GM19240 (cell line): ENCODE measurements around the gene UBE2D2.
"Not testable (repeated sequence)": the region's sequence is repeated elsewhere in the genome, so short reads cannot be mapped to it uniquely, and the experiment has no call there.

Experiments used
- DNase-seq: peaks from one replicate; pipeline ENCODE4 v3.0.0; 2011; ENCODE audit warnings: low spot score; ENCODE audit not compliant: insufficient read length

Gene UBE2D2

GRCh38 chr5:139582181-139582580 is 21.0 kb downstream of the UBE2D2 start:
- DNase-seq = not testable (repeated sequence)

- no peak for DNase-seq
These were observed 23.0 kb downstream of the UBE2D2 start for GRCh38 chr5:139584137-139584536.

GRCh38 chr5:139588116-139588515 is 27.0 kb downstream of the UBE2D2 start:
- DNase-seq = not testable (repeated sequence)

- no peak for DNase-seq
These were observed 27.8 kb downstream of the UBE2D2 start for GRCh38 chr5:139588962-139589361.

- no peak for DNase-seq
These were observed 31.1 kb downstream of the UBE2D2 start for GRCh38 chr5:139592289-139592688.

GRCh38 chr5:139593076-139593475 is 31.9 kb downstream of the UBE2D2 start:
- not testable (repeated sequence) for DNase-seq

- DNase-seq = no peak
These were observed 32.7 kb downstream of the UBE2D2 start for GRCh38 chr5:139593716-139594319.

GRCh38 chr5:139597134-139597533 is 36.0 kb downstream of the UBE2D2 start:
- DNase-seq = no peak

- DNase-seq = not testable (repeated sequence)
These were observed 37.4 kb downstream of the UBE2D2 start for GRCh38 chr5:139598601-139598965.

- DNase-seq = no peak
These were observed 39.3 kb downstream of the UBE2D2 start for GRCh38 chr5:139600336-139600949.

- no peak for DNase-seq
These were observed 40.3 kb downstream of the UBE2D2 start for GRCh38 chr5:139601429-139601828.

- DNase-seq = not testable (repeated sequence)
These were observed 40.8 kb downstream of the UBE2D2 start for GRCh38 chr5:139601948-139602347.

GRCh38 chr5:139605887-139606286 is 44.7 kb downstream of the UBE2D2 start:
- DNase-seq = no peak

GRCh38 chr5:139611703-139612584 is 50.8 kb downstream of the UBE2D2 start:
- no peak for DNase-seq

- no peak for DNase-seq
These were observed 58.7 kb downstream of the UBE2D2 start for GRCh38 chr5:139619861-139620260.

- DNase-seq = not testable (repeated sequence)
These were observed 64.3 kb downstream of the UBE2D2 start for GRCh38 chr5:139625398-139625797.

GRCh38 chr5:139630855-139631254 is 69.7 kb downstream of the UBE2D2 start:
- DNase-seq = no peak

- no peak for DNase-seq
These were observed 70.5 kb downstream of the UBE2D2 start for GRCh38 chr5:139631520-139632165.

GRCh38 chr5:139633295-139634027 is 72.3 kb downstream of the UBE2D2 start:
- no peak for DNase-seq

- DNase-seq = no peak
These were observed 72.8 kb downstream of the UBE2D2 start for GRCh38 chr5:139634028-139634325.

GRCh38 chr5:139634541-139634940 is 73.4 kb downstream of the UBE2D2 start:
- no peak for DNase-seq
